SU-DHL-6 (cell line): Measurements from ENCODE around the gene GPT2.

Experiments
- H2AFZ ChIP-seq: fragments of 200-600 bp; sonication (generic); 2 replicates; pipeline ENCODE4 v1.6.1; 2014; ENCODE audit warnings: low read depth, mild to moderate bottlenecking, moderate library complexity, mixed read lengths, antibody characterized with exemption, low read length; ENCODE audit not compliant: severe bottlenecking
- H3F3A ChIP-seq: fragments of 200-600 bp; shearing (Covaris generic); 2 replicates; pipeline ENCODE4 v1.6.0; 2016; ENCODE audit warnings: antibody characterized with exemption, mild to moderate bottlenecking; ENCODE audit not compliant: insufficient read depth
- H3K27ac ChIP-seq: fragments of 200-600 bp; sonication (generic); 2 replicates; pipeline ENCODE4 v1.5.1; 2016; ENCODE audit warnings: low read depth, mild to moderate bottlenecking, low read length, moderate library complexity, mixed read lengths
- H3K27me3 ChIP-seq: fragments of 200-600 bp; sonication (generic), shearing (Covaris generic); 2 replicates; pipeline ENCODE4 v1.6.0; 2014; ENCODE audit warnings: mild to moderate bottlenecking, low read length
- H3K36me3 ChIP-seq: fragments of 200-600 bp; sonication (generic); 2 replicates; pipeline ENCODE4 v1.6.1; 2014; ENCODE audit warnings: mild to moderate bottlenecking, low read length, mixed read lengths
- H3K4me2 ChIP-seq: fragments of 300-600, 200-600 bp; shearing (Covaris generic), sonication (generic); 2 replicates; pipeline ENCODE4 v1.6.0; 2014; ENCODE audit warnings: low read length, low read depth, mild to moderate bottlenecking; ENCODE audit not compliant: poor library complexity, severe bottlenecking
- H3K4me3 ChIP-seq: fragments of 200-600 bp; sonication (generic); 2 replicates; pipeline ENCODE4 v1.5.1; 2014; ENCODE audit warnings: antibody characterized with exemption, low read length, mild to moderate bottlenecking, mixed read lengths; ENCODE audit not compliant: insufficient read depth, poor library complexity, severe bottlenecking
- H3K79me2 ChIP-seq: fragments of 200-600 bp; sonication (generic); 2 replicates; pipeline ENCODE4 v1.6.1; 2014; ENCODE audit warnings: mild to moderate bottlenecking, low read length, moderate library complexity; ENCODE audit not compliant: insufficient read depth
- H3K9ac ChIP-seq: fragments of 200-600 bp; sonication (generic); 2 replicates; pipeline ENCODE4 v1.7.0; 2014; ENCODE audit warnings: mild to moderate bottlenecking, low read length
- H3K9me2 ChIP-seq: fragments of 200-600 bp; sonication (generic); replicated peaks from 2 replicates; pipeline ENCODE4 v1.6.1; 2014; ENCODE audit warnings: low read length; ENCODE audit not compliant: insufficient read depth
- H3K9me3 ChIP-seq: fragments of 200-600 bp; sonication (generic); 2 replicates; pipeline ENCODE4 v1.6.1; 2014; ENCODE audit warnings: low read length, mixed read lengths; ENCODE audit not compliant: insufficient read depth
- H4K20me1 ChIP-seq: fragments of 200-600 bp; sonication (generic); 2 replicates; pipeline ENCODE4 v1.6.1; 2014; ENCODE audit warnings: low read depth, mild to moderate bottlenecking, antibody characterized with exemption, low read length, moderate library complexity, mixed read lengths
- CTCF ChIP-seq: fragments of 200-600 bp; sonication (generic); IDR thresholded peaks from one replicate; pipeline ENCODE4 v1.5.1; 2017; ENCODE audit warnings: antibody characterized with exemption, mild to moderate bottlenecking, low read length, moderate library complexity; ENCODE audit not compliant: insufficient read depth, poor library complexity, severe bottlenecking
- EZH2phosphoT487 ChIP-seq: fragments of 200-600 bp; sonication (generic), shearing (Covaris generic); conservative IDR thresholded peaks from 2 replicates; pipeline ENCODE4 v1.6.1; 2018; ENCODE audit warnings: mild to moderate bottlenecking, antibody characterized with exemption, low read length, moderate library complexity, mixed read lengths

GPT2 gene

GRCh38 chr16:46911650-46912049 is 27.5 kb downstream of the GPT2 start:
- Histone ChIP-seq H3K36me3 (no peaks in the 10 kb centered on the region; the same call in 1 of the 2 replicates), H3K4me3 (no peak overlapping the region), H3K9me3 (no peaks in the 10 kb centered on the region), H3K27me3 (no peaks in the 10 kb centered on the region), H2AFZ (no peak overlapping the region), H4K20me1 (no peaks in the 10 kb centered on the region), H3K27ac (no peak overlapping the region), H3K9me2 (no peaks in the 10 kb centered on the region), H3K9ac (no peak overlapping the region), H3K79me2 (no peaks in the 10 kb centered on the region), H3F3A (no peaks in the 10 kb centered on the region), H3K4me2 (no peak overlapping the region)
- TF ChIP-seq EZH2phosphoT487 (no peak), CTCF (no peak)

GRCh38 chr16:46914556-46915201 is 30.5 kb downstream of the GPT2 start:
- Histone ChIP-seq H3K4me2 (no peak overlapping the region), H3K9me3 (no peaks in the 10 kb centered on the region), H3K4me3 (no peak overlapping the region), H4K20me1 (no peaks in the 10 kb centered on the region), H3K36me3 (no peaks in the 10 kb centered on the region; the same call in 1 of the 2 replicates), H3F3A (no peaks in the 10 kb centered on the region), H3K27ac (no peak overlapping the region), H3K9me2 (no peaks in the 10 kb centered on the region), H3K9ac (no peak overlapping the region), H3K27me3 (no peaks in the 10 kb centered on the region), H2AFZ (no peak overlapping the region), H3K79me2 (no peaks in the 10 kb centered on the region)
- TF ChIP-seq CTCF, result no peak
- TF ChIP-seq EZH2phosphoT487, result no peak

- Histone ChIP-seq H2AFZ (no peak overlapping the region), H3K4me3 (no peak overlapping the region), H3K36me3 (no peaks in the 10 kb centered on the region; the same call in 1 of the 2 replicates), H3K79me2 (no peaks in the 10 kb centered on the region), H3K9ac (no peak overlapping the region), H3K27me3 (no peaks in the 10 kb centered on the region), H4K20me1 (no peaks in the 10 kb centered on the region), H3K4me2 (no peak overlapping the region), H3K9me3 (no peaks in the 10 kb centered on the region), H3K9me2 (no peaks in the 10 kb centered on the region), H3K27ac (no peak overlapping the region), H3F3A (no peaks in the 10 kb centered on the region)
- TF ChIP-seq EZH2phosphoT487 (no peak), CTCF (no peak)
Measured at GRCh38 chr16:46915483-46916025, 31.4 kb downstream of the GPT2 start.
